HL-60/S4 (cell line): Measurements from ENCODE around the gene SLC49A3.
"Not testable (repeated sequence)": the region's sequence is repeated elsewhere in the genome, so short reads cannot be mapped to it uniquely, and the experiment has no call there.

Source experiments
- in situ Hi-C: fragments of 300-500 bp; cut with MboI; formaldehyde crosslinking; loops from 2 replicates; pipeline ENCODE4 v1.14.3; 2022; ENCODE audit warnings: low sequenced_read_pairs

Gene SLC49A3

DNA sequence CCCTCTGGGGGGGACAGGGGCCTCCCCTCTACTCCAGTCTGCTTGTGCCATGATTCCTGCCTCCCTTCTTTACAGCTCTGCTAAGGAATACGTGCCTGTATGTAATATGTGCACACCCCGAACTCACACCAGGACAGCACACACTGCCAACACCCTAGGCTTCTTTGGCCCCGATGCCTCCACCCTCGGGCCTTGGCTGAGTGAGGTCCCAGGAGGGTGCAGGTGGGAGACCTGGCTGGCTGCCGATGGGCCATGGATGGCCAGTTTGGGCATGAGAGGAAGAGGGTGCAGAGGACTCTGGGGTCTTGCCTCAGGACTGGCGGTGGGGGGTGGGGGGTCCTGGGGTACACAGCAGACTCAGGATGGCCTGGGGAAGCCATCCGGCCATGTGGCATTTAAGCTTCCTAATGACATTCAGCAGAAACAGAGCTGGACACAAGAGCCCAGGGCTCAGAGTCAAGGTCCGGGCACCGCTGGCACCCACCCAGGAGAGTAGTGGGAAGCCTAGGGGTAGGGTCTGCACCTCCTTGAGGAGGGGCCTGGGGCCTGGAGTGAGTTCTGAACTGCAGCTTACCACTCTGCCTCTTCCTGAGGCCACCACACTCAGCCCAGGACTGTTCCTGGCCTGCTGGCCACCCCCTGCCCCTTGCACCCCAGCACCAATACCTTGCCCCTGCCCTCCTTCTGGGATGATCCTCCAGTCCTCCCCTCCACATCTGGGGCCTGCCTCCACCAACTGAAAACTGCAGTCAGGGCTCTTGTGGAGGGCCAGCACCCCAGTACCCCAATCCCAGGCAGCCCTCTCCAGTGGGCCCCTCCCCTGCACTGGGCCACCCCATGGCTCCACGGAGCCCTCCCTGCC lies 14.6 kb upstream of the SLC49A3 start:
- in situ Hi-C loops: no loop called here

DNA sequence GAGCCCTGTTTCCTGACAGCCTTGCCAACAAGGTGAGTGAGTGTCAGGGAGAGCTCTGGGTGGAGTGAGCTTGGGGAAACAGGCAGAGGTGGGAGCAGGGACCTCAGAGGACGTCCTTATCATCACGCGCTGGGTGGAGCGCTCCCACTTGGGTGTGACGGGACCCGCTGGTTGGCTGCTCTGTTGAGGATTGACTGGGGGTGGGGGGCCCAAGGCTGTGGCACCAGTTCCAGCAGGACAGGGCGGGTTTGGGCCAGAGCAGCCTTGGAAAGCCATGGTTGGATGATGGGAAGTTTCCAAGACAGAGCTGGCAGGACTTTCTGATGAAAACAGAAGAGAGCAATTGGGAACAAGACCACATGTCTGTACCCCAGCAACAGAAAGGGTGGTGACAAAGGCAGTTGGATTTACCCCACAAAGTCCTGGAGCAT lies 13.7 kb upstream of the SLC49A3 start:
- in situ Hi-C loops: no loop called here

DNA sequence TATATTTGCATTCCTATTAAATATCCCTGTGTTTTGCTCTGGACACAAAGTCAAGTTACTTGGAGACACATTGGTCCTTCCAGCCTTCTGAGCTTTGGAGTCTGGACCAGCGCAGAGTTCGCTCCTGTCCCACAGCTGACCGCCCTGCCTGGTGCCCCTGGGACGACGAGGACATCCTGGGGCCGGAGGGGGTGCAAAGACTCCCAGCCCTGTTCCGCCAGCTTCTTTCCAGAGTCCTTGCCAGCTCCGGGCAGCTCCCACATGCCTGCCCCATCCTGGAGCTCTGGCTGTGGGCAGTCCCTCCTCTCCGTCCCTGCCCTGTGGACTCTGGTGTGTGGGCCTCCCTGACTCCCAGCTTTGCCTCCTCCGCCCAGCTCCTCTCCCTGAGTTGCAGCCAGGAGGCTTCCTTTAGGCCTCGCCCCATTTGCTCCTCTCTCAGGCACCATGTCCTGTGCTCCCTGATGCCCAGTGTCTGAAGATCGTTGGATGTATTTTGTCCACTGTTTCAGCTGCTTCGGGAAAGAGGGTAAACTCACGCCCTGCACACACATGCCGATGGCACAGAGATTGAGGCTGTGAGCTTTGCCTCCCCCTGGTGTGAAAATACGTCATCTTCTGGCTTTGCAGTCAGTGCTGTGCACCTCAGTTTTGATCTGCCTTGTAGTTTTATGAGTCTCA lies 11.8 kb upstream of the SLC49A3 start:
- in situ Hi-C loops: no loop called here

DNA sequence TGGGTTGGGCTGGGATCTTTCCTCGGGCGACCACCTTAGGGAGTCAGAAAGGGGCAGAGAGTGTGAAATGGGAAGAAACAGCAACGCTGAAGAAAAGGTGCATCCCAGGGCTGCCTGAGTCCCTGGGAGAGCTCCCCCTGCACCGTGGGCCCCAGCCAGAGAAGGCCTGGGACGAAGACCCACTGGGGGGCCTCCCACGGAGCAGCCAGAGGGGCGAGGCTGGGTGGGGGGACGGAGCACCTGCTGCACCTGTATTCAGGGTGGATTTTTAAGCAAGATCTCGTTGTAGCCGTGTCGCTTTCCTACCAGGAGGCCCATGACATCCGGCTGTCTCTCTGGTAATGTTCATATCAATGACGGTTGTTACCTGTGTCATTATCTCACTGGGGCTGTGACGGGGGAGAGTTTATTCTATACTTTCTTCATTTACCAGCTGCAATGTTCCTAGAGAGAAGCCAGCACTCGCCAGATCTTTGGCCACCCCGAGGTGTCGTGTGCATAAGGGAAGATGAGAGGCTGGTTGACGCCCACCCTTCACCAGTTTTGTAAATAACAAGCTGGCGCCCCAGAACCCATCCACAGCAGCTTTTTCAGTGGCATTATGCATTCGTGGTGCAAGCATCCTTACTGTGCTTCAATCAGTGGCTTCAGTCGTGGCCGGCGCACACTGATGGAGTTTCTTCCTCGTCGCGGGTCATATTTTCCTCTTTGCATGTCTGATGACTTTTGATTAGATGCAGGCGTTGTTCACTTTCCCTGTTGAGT lies 11.0 kb upstream of the SLC49A3 start:
- in situ Hi-C loops: no loop called here

DNA sequence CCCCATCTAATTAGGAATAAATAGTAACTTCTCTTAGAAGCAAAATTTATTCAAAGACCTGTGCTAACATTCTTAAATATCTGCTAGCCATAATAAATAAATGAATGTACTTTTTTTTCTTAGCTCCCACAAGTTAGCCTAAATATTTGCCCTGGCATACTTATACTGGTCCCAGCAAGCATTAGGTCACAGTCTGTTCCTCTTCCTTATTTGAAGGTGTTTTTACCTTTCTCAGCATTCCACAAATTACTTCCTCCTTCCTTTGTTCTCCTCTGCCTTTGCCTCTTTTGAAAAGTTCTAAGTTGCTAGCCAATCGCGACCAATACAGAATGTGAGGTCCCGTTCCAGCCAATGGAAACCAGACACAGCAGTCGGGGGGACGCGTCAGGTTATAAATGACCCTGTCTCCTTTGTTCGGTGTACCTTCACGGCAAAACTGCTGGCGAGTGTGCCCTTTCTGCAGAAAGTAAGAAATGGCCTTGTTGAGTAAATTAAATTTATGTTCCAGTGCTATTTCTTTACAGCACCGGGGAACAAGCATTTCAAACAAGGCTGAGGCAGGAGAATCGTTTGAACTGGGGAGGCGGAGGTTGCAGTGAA lies 5.5 kb upstream of the SLC49A3 start:
- in situ Hi-C loops: not testable (repeated sequence)

DNA sequence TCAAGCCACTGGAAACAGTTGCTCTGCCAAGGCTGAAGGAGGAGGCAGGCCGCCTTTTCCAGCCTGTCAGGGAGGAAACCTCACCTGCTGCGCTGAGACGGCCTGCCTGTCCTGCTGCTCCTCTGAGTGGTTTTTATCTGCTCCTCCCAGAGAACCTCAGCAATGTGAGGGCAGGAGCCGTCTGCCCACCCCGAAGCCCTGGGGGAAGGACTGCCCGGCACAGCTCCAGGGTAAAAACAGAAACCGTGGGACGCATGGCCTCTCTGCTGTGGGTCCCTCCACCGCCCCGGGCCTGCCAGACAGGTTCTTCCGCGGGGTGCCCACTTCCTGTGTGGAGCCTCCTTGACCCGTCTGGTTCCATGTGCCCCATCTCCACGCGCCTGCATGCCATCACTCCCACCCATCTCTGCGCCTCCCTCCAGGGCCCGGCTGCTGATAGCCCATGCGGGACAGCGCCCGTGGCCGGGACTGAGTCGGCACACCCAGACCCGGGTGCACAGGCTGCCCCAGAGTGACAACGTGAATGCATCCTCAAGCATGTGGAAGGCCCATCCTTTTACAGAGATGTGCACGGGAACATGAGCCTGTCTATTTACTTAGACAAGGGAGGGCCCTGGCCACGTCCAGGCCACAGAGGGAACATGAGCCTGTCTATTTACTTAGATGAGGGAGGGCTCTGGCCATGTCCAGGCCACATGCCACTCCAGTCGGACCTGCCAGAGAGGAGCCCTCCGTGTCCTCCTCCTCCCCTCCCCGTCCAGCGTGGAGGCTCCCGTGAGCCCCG lies 4.0 kb upstream of the SLC49A3 start:
- in situ Hi-C loops: no loop called here

DNA sequence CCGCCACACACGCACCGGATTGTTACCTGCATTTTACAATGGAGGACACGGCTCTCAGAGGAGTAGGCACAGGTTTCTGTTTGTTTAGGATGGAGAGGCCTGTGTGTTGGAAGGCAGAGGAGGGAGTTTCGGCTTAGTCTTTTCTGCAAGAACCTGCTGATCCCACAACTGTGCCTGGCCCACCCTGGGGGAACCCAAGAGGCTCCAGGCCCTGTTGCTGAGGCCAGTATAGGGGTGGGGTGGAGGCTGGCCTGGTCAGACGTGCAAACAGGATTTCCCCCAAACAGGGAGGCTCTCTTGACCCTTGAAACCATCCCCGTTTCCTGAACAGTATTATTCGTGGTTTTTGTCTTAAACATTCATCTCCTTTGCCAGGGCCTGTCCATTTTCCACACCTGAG lies 772 bp upstream of the SLC49A3 start:
- in situ Hi-C loops: no loop called here

DNA sequence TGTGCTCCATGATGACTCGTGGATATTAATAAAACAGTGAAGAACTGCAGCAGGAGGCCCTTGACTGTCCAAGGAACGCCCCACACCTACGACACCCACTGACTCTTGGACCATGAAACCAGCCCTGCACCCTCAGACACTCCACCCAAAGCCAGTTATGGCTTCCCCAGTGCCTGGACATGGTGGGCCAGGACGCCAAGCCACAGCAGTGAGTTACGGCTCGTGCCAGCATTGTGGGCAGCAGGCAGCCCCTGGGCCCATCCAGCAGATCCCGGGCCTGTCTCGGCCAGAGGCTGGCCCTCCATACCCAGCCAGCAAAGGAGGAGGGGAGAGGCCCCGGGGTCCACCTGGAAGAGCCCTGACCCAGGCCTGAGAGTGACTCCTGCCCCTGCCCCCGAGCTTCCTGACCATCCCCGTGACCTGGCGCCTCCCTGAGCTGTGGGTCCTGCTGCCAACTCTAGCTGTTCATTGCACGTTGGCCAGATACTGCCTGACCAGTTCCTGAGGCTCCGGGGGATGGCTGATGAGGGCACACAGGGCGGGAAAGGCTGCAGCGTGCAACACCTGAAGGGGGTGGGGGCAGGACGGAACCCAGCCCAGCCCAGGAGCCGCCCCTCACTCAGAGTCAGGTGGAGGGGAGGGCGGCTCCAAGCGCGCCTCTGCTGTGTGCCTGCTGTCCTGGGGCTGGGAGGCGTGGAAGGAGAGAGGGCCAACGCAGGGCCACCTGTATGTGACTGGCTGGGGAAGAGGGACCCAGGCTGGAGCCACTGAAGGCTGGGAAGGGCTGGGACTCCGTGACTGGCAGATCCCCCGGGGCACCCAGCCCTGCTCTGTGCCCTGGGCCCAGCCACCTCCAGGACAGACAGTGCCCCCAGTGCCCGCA lies 739 bp downstream of the SLC49A3 start:
- in situ Hi-C loops: no loop called here

DNA sequence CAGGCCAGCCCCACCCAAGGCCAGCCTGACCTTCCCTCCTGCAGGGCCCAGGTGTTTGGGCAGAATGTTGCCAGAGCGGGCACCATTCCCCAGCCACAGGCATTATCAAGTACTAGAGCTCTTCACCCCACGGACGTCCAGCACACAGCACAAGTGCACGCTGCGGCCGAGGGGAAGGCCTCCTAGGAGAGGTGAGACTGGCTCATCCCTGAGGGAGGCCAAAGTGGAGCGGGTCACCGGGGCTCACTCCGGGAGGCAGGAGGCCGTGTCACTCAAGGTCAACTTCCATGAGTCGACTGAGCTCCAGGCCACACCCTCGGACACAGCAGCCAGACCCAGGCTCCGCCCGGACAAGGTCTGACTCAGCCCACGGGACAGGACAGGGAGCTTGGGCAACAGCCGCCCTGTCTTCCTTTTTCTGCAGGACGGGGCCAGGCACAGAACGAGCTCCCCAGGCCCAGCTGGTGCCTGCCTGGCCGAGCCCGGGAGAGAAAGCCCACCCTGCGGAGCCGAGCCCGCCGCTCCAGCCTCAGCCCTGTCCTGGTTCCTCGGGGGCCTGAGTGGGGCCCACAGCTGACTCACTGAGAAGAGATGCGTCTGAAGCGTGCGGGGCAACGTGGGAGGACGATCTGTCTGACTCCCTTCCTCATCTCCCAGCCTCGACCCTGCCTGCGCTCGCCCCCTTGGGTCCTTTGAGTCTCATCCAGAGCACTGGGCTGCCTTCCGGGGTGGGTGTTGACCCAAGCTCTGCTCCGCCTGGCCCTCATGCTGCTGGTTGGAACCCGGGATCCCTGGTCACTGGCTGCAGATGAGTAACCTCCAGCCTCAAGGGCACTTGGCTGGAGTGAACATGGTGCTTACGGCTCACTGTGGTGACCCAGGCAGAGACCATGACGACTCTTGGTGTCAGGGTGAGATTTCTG lies 1.6 kb downstream of the SLC49A3 start:
- in situ Hi-C loops: no loop called here

DNA sequence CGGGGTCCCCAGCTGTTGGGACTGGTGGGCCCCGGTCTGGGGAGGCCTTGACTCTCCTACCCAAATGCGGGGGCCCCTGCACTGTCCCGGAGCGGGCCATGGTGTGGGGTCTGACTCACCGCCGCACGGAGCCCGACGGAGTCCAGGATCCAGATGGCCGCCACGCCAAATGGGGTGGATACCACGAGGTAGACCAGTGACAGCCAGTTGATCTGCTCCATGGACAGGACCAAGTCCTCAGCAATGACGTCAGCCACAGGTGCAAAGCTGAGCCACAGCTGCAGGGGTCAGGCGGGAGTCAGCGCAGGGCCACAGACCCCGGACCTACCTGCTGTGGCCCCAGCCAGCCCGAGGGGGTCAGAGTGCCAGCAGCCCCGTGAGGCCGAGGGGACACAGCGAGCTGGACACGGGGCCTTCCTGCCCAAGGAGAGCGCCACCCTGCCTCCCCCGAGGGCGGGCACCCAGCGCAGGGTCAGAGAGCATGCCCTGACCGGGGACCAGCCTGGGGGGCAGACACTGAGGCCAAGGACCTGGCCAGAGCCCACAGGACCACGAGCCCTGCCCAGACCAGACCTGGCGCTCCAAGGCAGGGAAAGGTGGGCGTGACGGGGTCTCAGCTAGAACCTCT lies 2.4 kb downstream of the SLC49A3 start:
- in situ Hi-C loops: no loop called here

DNA sequence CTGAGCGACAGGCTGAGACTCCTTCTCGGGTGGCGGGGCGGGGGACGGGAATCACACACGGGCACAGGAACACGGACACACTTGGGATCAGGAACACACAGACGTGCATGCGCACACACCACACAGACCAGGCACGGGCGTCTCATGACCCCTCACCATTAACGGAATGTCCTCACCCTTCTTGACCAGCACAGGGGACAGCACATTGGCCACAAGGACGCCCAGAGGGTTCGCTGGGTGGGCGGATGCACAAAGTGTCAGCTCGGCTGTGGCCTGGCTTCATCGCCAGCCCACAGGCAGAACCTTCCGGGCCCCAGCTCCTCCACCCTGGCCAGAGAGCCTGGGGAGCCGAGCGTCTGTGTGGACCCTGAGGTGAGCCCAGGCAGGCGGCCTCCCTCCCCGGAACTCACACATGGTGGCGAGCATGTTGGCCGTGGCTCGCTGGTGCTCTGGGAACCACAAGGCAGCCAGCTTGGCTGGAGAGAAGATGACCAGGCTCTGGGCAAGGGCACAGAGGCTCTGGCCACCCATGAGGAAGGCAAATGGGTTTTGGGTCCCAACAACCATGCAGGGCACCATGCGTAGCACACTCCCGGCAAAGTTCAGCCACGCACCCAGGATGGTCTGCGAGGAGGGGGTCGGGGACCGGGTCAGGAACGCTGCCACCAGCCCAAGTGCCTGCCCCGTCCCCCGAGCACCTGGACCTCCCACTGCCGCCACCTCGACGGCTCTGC lies 3.1 kb downstream of the SLC49A3 start:
- in situ Hi-C loops: no loop called here

DNA sequence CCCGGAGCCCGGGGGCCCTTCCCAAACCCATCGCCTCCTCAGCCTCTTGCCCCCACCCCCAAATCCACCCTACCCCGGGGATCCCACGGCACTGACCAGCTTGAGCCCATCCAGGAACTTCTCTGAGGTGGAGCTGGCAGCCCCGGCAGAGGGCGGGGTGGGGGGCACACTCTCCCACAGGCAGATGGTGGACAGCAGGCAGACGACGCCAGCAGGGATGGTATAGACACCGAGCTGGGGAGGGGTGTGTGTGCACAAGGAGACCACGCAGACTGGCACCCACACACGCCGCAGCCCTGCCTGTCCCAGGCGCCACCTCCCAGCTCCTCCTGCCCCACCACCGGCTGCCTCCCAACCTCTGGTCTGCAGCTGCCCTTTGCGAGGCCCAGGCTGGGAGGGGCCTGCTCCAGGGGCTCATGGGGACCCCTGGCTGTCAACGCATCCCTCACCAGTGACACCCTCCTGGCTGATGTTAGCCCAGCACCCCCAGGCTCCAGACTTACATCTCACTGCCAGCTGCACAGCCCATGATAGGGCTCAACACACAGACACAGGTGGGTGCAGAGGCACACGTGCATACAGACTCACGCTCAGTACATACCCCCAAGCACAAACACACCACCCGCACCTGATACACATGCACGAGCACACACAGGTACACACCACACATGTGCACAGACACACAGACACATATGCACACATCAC lies 4.2 kb downstream of the SLC49A3 start:
- in situ Hi-C loops: no loop called here

DNA sequence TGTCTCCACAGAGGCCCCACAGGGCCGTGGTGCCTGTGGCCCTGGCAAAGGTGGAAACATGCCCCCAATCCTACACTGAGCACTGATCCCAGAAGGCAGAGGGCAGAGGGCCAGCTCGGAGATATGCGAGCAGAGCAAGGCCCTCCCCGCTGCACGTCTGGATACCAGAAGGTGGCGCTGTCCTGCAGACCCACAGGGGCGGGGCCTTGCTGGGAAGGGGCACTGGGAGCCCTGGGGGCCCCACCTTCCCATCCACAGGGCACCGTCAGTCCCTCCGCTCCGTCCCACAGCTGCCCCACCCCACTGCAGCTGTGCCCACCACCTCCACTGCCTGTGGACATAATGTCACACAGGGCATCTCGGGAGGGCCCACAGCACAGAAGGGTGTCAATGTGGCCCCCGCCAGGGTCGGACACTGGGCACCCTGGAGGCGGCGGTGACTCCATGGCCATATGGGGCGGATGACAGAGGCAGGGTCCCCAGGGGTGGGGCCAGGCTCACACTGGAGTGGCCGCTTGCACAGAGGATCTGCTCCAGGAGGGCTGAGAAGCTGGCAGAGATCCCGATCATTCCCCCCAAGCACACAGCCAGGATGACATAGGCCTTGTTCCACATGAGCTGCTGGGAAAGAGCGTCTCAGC lies 4.8 kb downstream of the SLC49A3 start:
- in situ Hi-C loops: no loop called here

DNA sequence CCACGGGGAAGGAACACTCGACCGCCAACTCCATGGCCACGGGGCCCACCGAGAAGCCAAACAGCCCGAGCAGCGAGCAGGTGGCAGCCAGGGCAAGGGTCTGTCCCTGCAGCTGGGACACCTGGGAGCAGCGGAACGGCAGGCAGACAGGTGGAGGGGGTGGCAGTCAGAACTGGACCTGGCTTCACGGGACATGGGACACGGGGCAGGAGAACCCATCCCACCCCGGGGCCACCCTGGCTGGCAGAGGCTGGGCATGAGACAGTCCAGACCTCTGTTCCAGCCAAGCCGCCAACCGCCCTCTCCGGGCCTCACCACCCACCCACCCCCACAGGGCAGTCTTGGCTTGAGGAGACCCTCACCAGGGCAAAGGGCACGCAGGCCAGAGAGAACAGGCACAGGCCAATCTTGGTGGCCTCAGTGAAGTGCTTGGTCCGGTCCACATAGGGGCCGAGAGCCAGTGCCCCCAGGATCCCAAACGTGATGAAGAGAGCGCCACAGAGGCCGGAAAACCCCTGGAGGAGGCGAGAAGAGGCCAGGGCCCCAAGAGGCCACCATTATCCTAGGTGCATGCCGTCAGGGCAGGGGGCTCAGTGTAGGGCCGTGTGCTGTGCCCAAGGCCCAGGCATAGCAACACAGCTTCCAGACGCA lies 5.6 kb downstream of the SLC49A3 start:
- in situ Hi-C loops: no loop called here

DNA sequence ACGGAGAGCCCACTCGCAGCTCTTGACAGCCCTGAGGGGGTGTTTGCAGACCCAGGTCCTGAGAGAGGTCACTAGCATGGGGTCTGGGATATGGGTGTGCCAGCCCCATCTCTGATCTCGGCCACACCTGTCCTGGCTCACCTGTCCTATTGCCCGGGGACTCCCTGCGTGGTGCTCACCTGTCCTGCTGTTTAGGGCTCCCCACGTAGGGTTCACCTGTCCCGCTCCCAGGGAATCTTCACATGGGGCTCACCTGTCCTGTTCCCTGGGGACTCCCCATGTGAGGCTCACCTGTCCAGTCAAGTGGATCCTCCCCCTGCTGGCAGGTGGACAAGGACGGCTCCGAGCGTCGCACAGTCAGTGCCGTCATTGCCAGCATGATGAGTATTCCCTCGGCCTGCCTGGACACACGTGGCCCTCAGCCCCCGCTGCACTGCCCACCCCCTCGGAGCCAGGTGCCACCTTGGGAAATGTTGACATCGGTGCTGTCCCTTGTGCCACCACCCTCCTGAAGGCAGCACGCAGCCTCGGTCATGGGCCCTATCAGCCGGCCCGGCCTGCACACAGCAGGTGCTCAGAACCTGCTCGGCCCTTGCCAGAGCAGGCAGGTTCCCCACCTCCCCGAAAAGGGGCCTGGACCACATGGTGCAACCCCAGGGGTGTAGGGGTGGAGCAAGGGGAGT lies 6.3 kb downstream of the SLC49A3 start:
- in situ Hi-C loops: no loop called here
